Stimulated activated CD4-positive, alpha-beta T cell treated with anti-CD3 and anti-CD28 coated beads, Interleukin-4, amount 100 ng/mL, for 24 hours (primary cell): ENCODE measurements around the gene FAM24A.

Experiments used
- DNase-seq: peaks from one replicate; pipeline ENCODE4 v3.0.0-alpha.2; 2020

The FAM24A gene

GRCh38 chr10:122931088-122931906 is 20.9 kb downstream of the FAM24A start:
- DNase-seq = no peak

GRCh38 chr10:122939133-122939855 is 28.9 kb downstream of the FAM24A start:
- DNase-seq = no peak

- no peak for DNase-seq
These were observed 29.6 kb downstream of the FAM24A start for GRCh38 chr10:122939856-122940543.

- DNase-seq = no peak
These were observed 38.9 kb downstream of the FAM24A start for GRCh38 chr10:122949296-122949695.

- DNase-seq = peak; percentile 98
These were observed 43.7 kb downstream of the FAM24A start, which contains the start of gene C10orf88 for GRCh38 chr10:122953902-122954730. Gene C10orf88, minus strand, starts transcription at chr10:122954227. Its CDS starts 49 bp downstream, at chr10:122954178.

- DNase-seq = no peak
These were observed 44.3 kb downstream of the FAM24A start for GRCh38 chr10:122954731-122955050.

- no peak for DNase-seq
These were observed 45.5 kb downstream of the FAM24A start for GRCh38 chr10:122955892-122956291.

- no peak for DNase-seq
These were observed 47.1 kb downstream of the FAM24A start for GRCh38 chr10:122957474-122957873.

GRCh38 chr10:122962405-122962804 is 52.0 kb downstream of the FAM24A start:
- DNase-seq = no peak
